Panc1 (cell line): Measurements from ENCODE around the gene HFE. TPM values are rescaled to one million over a fixed set of nuclear protein-coding genes. Genes with fewer than 3 reads are reported as not detected.

Source experiments
- ATAC-seq: fragments of 200-7000 bp; cut with Tn5 transposase; 2 replicates; pipeline ENCODE4 v1.9.1; 2020; ENCODE audit warnings: mild to moderate bottlenecking, moderate library complexity
- BruUV-seq: library from RNA; stranded (reverse); fragments of 400-500 nt; replicated peaks from 2 replicates; lab custom pipeline; 2021; lab: Mats Ljungman, UMichigan
- CTCF ChIA-PET: fragments of 300-600 bp; sonication (Branson Sonifier 250); formaldehyde crosslinking; loops from one replicate; lab custom pipeline; 2022; ENCODE audit warnings: antibody characterized with exemption; lab: Charles Lee
- POLR2A ChIA-PET: fragments of 300-600 bp; sonication (Branson Sonifier 250); formaldehyde crosslinking; loops from one replicate; lab custom pipeline; 2022; ENCODE audit warnings: antibody characterized with exemption; lab: Charles Lee
- DNase-seq: peaks from one replicate; pipeline ENCODE4 v3.0.0-alpha.2; 2010; ENCODE audit warnings: low read depth, low spot score
- H3K27ac ChIP-seq: 2 replicates; pipeline ENCODE4 v1.5.1; 2011; ENCODE audit warnings: mild to moderate bottlenecking, low read length, inconsistent platforms
- H3K27me3 ChIP-seq: fragments of 200-500 bp; sonication (Bioruptor generic); 2 replicates; pipeline ENCODE4 v1.6.0; 2014; ENCODE audit warnings: low read length, inconsistent platforms; ENCODE audit not compliant: control insufficient read depth, insufficient read depth
- H3K36me3 ChIP-seq: fragments of 200-500 bp; sonication (Bioruptor generic); 2 replicates; pipeline ENCODE4 v1.5.1; 2014; ENCODE audit warnings: inconsistent platforms, mild to moderate bottlenecking, low read length, moderate library complexity; ENCODE audit not compliant: control insufficient read depth, insufficient read depth
- H3K4me1 ChIP-seq: 2 replicates; pipeline ENCODE4 v1.5.1; 2011; ENCODE audit warnings: inconsistent platforms, mild to moderate bottlenecking, low read length, moderate library complexity; ENCODE audit not compliant: control insufficient read depth, insufficient read depth
- H3K4me3 ChIP-seq, 2 experiments: 2 replicates each; pipeline ENCODE4 v1.5.1; 2011 to 2012; ENCODE audit warnings: low read depth in 2 of 2, low read length in 2 of 2, mild to moderate bottlenecking in 2 of 2, inconsistent platforms in 1 of 2, moderate library complexity in 1 of 2
- H3K9me3 ChIP-seq: fragments of 200-500 bp; sonication (Bioruptor generic); 2 replicates; pipeline ENCODE4 v1.5.1; 2014; ENCODE audit warnings: low read depth, mild to moderate bottlenecking, inconsistent platforms, low read length, moderate library complexity; ENCODE audit not compliant: control insufficient read depth, insufficient read depth
- CTCF ChIP-seq: fragments of 450-650 bp; IDR thresholded peaks from 2 replicates; pipeline ENCODE4 v1.5.1; 2017; ENCODE audit warnings: mild to moderate bottlenecking
- POLR2AphosphoS5 ChIP-seq: IDR thresholded peaks from 2 replicates; pipeline ENCODE4 v1.6.1; 2012; ENCODE audit warnings: mild to moderate bottlenecking, low read depth, low read length, moderate library complexity
- SIN3A ChIP-seq: IDR thresholded peaks from 2 replicates; pipeline ENCODE4 v1.6.1; 2012; ENCODE audit warnings: low read depth, mild to moderate bottlenecking, low read length, moderate library complexity, borderline replicate concordance; ENCODE audit not compliant: insufficient read depth
- TCF7L2 ChIP-seq: IDR thresholded peaks from 2 replicates; pipeline ENCODE4 v1.6.1; 2011; ENCODE audit warnings: mild to moderate bottlenecking, low read depth, low read length, inconsistent platforms
- in situ Hi-C: cut with HindIII; loops from 2 replicates; pipeline ENCODE4 v1.10.0; 2016; ENCODE audit warnings: low sequenced_read_pairs, low pct_unique_long_range_greater_than_20kb
- intact Hi-C: fragments of 100-400 bp; cut with micrococcal nuclease; formaldehyde crosslinking; loops from one replicate; pipeline ENCODE4 v1.10.0; 2022; ENCODE audit not compliant: unreplicated experiment
- total RNA-seq: library from RNA; stranded (reverse); gene quantifications from one replicate; pipeline ENCODE4 v1.2.1, GENCODE V29; 2021; ENCODE audit not compliant: unreplicated experiment
- TF ChIP-seq, protein P1 (sequence below), 2 experiments: IDR thresholded peaks; 2 replicates each; pipeline ENCODE4 v1.6.1; 2011 to 2012; ENCODE audit warnings: low read depth in 2 of 2, control low read depth in 1 of 2, low read length in 1 of 2, mild to moderate bottlenecking in 1 of 2, moderate library complexity in 1 of 2; ENCODE audit not compliant: insufficient read depth in 1 of 2

The HFE gene
- total RNA-seq, 1 experiment from 2014 or later = 12.1 TPM

DNA sequence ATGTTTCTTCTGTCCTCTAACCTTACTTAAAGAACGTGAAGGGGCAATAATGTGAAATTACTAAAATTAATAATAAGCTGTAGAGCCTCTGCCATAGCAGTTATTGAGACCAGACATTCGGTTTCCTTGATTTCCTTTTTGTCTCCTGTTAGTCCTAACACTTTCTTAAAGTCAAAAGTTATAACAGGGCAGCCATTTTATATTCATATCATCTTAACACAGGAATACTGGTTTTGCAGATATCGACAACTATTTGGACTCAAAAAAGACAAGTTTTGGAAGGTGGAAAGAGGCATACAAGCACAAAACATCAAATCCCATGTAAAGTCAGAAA lies 33.5 kb downstream of the HFE start:
- no peak for TF ChIP-seq POLR2AphosphoS5
- TF ChIP-seq SIN3A = no peak
- no peak for TF ChIP-seq CTCF
- no peak for TF ChIP-seq TCF7L2
- TF ChIP-seq, protein P1, sequence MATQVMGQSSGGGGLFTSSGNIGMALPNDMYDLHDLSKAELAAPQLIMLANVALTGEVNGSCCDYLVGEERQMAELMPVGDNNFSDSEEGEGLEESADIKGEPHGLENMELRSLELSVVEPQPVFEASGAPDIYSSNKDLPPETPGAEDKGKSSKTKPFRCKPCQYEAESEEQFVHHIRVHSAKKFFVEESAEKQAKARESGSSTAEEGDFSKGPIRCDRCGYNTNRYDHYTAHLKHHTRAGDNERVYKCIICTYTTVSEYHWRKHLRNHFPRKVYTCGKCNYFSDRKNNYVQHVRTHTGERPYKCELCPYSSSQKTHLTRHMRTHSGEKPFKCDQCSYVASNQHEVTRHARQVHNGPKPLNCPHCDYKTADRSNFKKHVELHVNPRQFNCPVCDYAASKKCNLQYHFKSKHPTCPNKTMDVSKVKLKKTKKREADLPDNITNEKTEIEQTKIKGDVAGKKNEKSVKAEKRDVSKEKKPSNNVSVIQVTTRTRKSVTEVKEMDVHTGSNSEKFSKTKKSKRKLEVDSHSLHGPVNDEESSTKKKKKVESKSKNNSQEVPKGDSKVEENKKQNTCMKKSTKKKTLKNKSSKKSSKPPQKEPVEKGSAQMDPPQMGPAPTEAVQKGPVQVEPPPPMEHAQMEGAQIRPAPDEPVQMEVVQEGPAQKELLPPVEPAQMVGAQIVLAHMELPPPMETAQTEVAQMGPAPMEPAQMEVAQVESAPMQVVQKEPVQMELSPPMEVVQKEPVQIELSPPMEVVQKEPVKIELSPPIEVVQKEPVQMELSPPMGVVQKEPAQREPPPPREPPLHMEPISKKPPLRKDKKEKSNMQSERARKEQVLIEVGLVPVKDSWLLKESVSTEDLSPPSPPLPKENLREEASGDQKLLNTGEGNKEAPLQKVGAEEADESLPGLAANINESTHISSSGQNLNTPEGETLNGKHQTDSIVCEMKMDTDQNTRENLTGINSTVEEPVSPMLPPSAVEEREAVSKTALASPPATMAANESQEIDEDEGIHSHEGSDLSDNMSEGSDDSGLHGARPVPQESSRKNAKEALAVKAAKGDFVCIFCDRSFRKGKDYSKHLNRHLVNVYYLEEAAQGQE (IDR thresholded peaks at IDR 0.05; ENCODE audit: insufficient read depth in 1 of 2, low read depth in 2 of 2, low read length in 1 of 2) = no peak
- peaks cover 34% of the 10 kb centered on the region for H3K4me1 ChIP-seq
- H3K27ac ChIP-seq = peak overlapping the region; percentile 100
- H3K27me3 ChIP-seq = no peaks in the 10 kb centered on the region
- no peak for ATAC-seq
- intact Hi-C loops (loop anchor here (5.0 kb wide), 1 partner anchor 1772 kb away; a partner anchor contains a TSS), in situ Hi-C loops (no loop called here)
- peak overlapping the region; percentile 82 to 100; a peak in 3 of 4 replicates for H3K4me3 ChIP-seq
- ChIA-PET POLR2A (interaction anchor here (1.0 kb wide), 1 partner anchor 16 kb away, joined by 4 read pairs; no protein-coding TSS in a partner anchor), CTCF (no interaction called here)
- peaks cover 4% of the 10 kb centered on the region; the same call in 1 of the 2 replicates for H3K36me3 ChIP-seq
- DNase-seq = no peak
- H3K9me3 ChIP-seq = no peaks in the 10 kb centered on the region
- BruUV-seq = no TSS peak

- Histone ChIP-seq H3K27me3 (no peaks in the 10 kb centered on the region), H3K4me3 (peak overlapping the region; percentile 82 to 100), H3K4me1 (peaks cover 34% of the 10 kb centered on the region), H3K9me3 (no peaks in the 10 kb centered on the region), H3K27ac (peak overlapping the region; percentile 100), H3K36me3 (peaks cover 5% of the 10 kb centered on the region; the same call in 1 of the 2 replicates)
- CTCF ChIA-PET = no interaction called here
- DNase-seq (no peak), ATAC-seq (no peak)
- TF ChIP-seq POLR2AphosphoS5 (peak; percentile 6; the same call in 1 of the 2 replicates), TCF7L2 (no peak)
- intact Hi-C loops = loop anchor here (5.0 kb wide), 1 partner anchor 1771 kb away; a partner anchor contains a TSS
- in situ Hi-C loops = no loop called here
- no TSS peak for BruUV-seq
- POLR2A ChIA-PET = interaction anchor here (1.0 to 7.2 kb wide), 2 partner anchors 17 to 35 kb away, joined by 4 to 88 read pairs; a partner anchor contains a TSS
Measured at GRCh38 chr6:26121141-26122004, 34.1 kb downstream of the HFE start.
